PFSK-1 (cell line): ENCODE data around the gene MBOAT7.

Experiments used
- FOXP2 ChIP-seq: optimal IDR thresholded peaks from 2 replicates; pipeline ENCODE3; 2011; ENCODE audit warnings: borderline replicate concordance, control low read depth, inconsistent platforms; ENCODE audit not compliant: insufficient read depth; ENCODE audit errors: extremely low read length, extremely low read depth
- POLR2AphosphoS5 ChIP-seq: IDR thresholded peaks from 2 replicates; pipeline ENCODE4 v1.6.1; 2012; ENCODE audit warnings: low read depth, mild to moderate bottlenecking, control low read depth, low read length, moderate library complexity
- REST ChIP-seq, 2 experiments: IDR thresholded peaks; 2 replicates each; pipeline versions ENCODE4 v1.6.1 to v1.8.0; 2011 to 2012; ENCODE audit warnings: low read depth in 2 of 2, low read length in 2 of 2, control low read depth in 1 of 2, inconsistent platforms in 1 of 2, mild to moderate bottlenecking in 1 of 2, moderate library complexity in 1 of 2; ENCODE audit not compliant: insufficient read depth in 1 of 2
- SIN3A ChIP-seq: IDR thresholded peaks from 2 replicates; pipeline ENCODE4 v1.6.1; 2012; ENCODE audit warnings: mild to moderate bottlenecking, low read length, moderate library complexity, borderline replicate concordance; ENCODE audit not compliant: insufficient read depth
- TAF1 ChIP-seq: IDR thresholded peaks from 2 replicates; pipeline ENCODE4 v1.6.1; 2012; ENCODE audit warnings: low read length, control low read depth, borderline replicate concordance; ENCODE audit not compliant: insufficient read depth

DNA sequence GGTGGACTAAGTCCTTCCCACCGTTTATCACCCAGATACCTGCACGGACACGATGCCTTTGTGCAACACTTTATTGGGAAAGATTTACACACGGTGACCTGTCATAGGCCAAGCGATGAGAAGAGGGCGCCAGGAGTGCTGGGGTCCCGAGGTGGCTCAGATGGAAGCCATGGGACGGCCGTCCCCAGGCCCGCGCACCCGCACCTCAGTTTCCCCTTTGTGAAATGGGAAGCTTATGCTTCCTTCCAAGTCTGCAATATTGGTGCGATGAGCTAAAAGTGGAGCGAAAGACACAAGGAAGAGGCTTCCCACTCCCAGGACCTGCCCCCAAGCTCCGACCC lies 16.1 kb downstream of the MBOAT7 start:
- no peak for TF ChIP-seq POLR2AphosphoS5
- TF ChIP-seq SIN3A: no peak
- TF ChIP-seq REST (IDR thresholded peaks at IDR 0.05; ENCODE audit: insufficient read depth in 1 of 2, low read depth in 2 of 2, low read length in 2 of 2): no peak
- TF ChIP-seq FOXP2: no peak
- TF ChIP-seq TAF1: no peak
